Tongue (tissue), 2 donors: ENCODE data around the gene DOK1. TPM values are rescaled to one million over a fixed set of nuclear protein-coding genes. Genes with fewer than 3 reads are reported as not detected.
"Not testable (repeated sequence)": the region's sequence is repeated elsewhere in the genome, so short reads cannot be mapped to it uniquely, and the experiment has no call there.

Source experiments
- DNase-seq: peaks from one replicate; pipeline ENCODE4 v3.0.0-alpha.2; 2015
- total RNA-seq: library from RNA; depleted of rRNA; stranded (reverse); fragments of >200 nt; gene quantifications from one replicate; pipeline ENCODE4 v1.2.3, GENCODE V29; 2014

DOK1 gene
- total RNA-seq, 1 donor from 2014 or later: 8.4 TPM

- peak; percentile 71 for DNase-seq
Observed at GRCh38 chr2:74548900-74549826, 5.4 kb upstream of the DOK1 start.

GRCh38 chr2:74550231-74550630 is 4.3 kb upstream of the DOK1 start:
- DNase-seq: no peak

GRCh38 chr2:74551530-74551929 is 3.0 kb upstream of the DOK1 start:
- DNase-seq: no peak

- no peak for DNase-seq
Observed at GRCh38 chr2:74551942-74552913, 2.3 kb upstream of the DOK1 start.

GRCh38 chr2:74552914-74553811 is 1.4 kb upstream of the DOK1 start:
- DNase-seq: no peak

- no peak for DNase-seq
Observed at GRCh38 chr2:74554820-74555531, 456 bp downstream of the DOK1 start.

GRCh38 chr2:74555610-74556103 is 1.1 kb downstream of the DOK1 start:
- DNase-seq: no peak

GRCh38 chr2:74556159-74556558 is 1.6 kb downstream of the DOK1 start:
- DNase-seq: no peak

GRCh38 chr2:74556831-74557370 is 2.4 kb downstream of the DOK1 start:
- no peak for DNase-seq

GRCh38 chr2:74558284-74559230 is 4.0 kb downstream of the DOK1 start:
- no peak for DNase-seq

GRCh38 chr2:74559912-74560311 is 5.4 kb downstream of the DOK1 start:
- DNase-seq: no peak

- DNase-seq: no peak
Observed at GRCh38 chr2:74560591-74560990, 6.1 kb downstream of the DOK1 start.

GRCh38 chr2:74561022-74561421 is 6.5 kb downstream of the DOK1 start:
- not testable (repeated sequence) for DNase-seq

- no peak for DNase-seq
Observed at GRCh38 chr2:74562126-74562775, 7.7 kb downstream of the DOK1 start.

- no peak for DNase-seq
Observed at GRCh38 chr2:74564222-74564621, 9.7 kb downstream of the DOK1 start.

GRCh38 chr2:74566076-74566753 is 11.7 kb downstream of the DOK1 start:
- DNase-seq: no peak

GRCh38 chr2:74566754-74567085 is 12.2 kb downstream of the DOK1 start:
- DNase-seq: no peak

GRCh38 chr2:74567881-74568280 is 13.4 kb downstream of the DOK1 start:
- DNase-seq: no peak
